SKM-1 treated with dmso at 0.1 percent for 144 hours (cell line): ENCODE data around the gene SPOPL.

Experiments used
- DNase-seq: peaks from one replicate; lab custom pipeline; 2025; ENCODE audit not compliant: unreplicated experiment; lab: John Stamatoyannopoulos, UW

Gene SPOPL

DNA sequence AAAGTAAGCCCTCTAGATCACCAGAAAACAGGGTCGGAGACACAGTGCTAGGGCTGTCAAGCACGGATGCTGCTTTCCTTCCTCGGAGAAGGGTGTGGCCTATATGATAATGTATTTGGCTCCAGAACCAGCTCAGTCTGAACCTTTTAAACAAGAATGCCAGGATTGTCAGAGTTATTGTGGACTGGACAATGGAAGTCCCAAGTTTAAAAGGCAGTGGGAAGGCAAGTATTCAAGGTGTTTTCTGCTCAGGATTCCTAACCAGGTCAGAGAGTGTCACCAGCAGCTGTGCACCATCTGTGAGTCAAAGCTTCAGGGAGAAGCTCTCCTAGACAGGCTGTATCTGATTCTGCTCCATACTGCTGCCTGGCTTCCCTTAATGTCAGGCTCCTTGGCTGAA, 94.8 kb downstream of the SPOPL start:
- no peak for DNase-seq

DNA sequence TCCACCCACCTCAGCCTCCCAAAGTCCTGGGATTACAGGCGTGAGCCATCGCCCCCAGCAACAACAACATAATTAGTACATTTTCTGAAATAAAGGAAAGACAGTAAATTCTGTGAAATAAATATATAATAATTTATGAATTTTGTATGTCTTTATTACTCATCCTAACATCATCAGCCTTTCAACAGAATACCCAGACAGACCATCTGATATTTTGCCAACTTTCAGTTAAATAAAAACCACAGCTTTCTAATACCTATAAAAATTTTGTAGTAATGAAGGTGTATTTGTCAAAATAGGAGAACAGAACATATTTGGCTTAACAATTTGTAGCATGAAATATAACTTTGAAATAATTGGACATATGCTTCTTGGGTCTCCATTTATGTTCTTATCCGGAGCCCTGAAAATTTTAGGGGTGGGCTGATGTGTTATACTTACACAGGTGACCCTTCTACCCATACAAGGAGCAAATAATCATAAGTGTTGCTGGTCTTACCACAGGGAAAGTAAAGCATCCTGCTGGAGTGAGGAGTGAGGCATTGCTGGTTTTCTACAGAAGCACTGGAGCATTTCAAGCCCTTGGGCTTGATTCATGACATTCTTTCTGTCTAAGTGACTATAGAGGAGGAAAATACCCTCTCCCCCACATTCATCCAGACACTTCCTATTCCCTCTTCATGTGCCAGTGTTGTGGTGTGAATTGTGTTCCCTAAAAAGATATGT, 99.3 kb downstream of the SPOPL start:
- DNase-seq: no peak

DNA sequence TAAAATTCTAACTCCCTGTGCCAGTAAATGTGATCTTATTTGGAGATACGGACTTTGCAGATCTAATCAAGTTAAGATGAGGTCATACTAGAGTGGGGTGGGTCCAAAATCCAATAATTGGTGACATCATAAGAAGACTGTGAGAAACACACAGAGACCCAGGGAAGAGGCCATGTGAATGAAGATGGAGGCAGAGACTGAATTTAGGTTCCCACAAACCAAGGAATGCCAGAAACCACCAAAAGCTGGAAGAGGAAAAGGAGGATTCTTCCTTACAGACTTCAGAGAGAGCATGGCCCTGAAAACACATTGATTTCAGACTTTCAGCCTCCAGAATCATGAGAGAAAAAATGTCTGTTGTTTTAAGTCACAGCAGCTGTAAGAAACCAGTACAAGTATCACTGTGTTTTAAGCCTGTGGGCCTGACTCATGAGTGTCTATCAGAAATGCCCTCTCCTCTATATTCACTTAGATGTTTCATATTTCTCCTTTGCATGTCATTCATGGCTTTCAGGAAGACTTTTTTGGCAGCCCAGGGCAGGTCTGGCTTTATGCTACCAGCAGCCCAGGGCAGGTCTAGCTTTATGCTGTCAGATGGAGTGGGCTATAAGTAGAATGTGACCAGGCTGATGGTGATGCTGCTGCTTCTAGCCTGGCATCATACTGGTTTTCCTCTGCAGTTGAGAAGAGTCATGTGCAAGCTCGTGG, 100.0 kb downstream of the SPOPL start:
- no peak for DNase-seq

DNA sequence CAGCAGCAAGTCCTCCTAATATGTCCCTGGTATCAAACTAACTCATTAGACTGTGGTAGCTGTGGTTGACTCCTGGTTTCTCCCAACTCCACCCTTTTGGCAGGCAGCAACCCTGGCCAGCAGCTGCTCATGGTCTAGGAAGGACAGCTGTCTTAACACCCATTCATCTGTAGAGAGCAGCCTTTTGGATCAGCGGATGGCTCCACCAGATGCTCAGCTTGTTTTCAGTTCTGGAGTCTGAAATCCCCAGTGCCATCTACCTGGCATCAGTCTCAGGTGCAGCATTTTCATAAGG, 100.5 kb downstream of the SPOPL start:
- DNase-seq: no peak

DNA sequence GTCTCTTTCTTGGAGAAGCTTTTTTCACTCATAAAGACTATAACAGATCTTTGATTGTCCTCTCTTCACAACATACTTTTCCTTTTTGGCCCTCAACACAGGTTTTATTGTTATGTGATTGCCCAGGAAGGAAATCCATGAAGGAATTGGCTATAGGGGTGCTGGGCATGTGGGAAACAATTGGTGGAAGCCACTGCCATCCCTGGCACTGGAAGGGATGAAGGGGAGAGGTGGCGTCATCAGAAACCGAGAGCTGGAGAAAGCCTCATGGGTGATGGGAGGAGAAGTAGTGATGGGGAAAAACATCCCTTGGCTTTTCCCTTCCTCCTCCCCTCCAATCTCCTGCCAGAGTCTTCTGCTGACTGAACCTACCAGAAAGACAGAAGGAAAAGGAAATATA, 106.2 kb downstream of the SPOPL start:
- no peak for DNase-seq

DNA sequence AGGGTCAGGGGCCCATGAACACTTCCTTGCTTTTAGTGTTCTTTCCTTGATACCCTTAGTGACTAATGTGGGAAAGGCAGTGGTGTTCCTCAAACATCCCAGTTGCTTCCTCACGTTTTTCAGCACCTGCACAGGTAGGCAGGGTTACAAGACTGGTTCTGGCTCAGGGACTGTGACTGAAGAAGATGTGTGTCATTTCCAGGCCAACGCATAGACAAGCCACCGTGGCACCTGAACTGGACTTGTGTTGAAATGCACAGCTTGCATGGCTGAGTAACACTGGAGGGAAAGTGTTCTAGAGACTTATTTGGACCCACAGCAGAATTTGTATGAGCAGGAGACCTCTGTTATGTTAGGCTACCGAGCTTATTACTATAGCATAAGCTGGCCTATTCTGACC, 107.9 kb downstream of the SPOPL start:
- no peak for DNase-seq

DNA sequence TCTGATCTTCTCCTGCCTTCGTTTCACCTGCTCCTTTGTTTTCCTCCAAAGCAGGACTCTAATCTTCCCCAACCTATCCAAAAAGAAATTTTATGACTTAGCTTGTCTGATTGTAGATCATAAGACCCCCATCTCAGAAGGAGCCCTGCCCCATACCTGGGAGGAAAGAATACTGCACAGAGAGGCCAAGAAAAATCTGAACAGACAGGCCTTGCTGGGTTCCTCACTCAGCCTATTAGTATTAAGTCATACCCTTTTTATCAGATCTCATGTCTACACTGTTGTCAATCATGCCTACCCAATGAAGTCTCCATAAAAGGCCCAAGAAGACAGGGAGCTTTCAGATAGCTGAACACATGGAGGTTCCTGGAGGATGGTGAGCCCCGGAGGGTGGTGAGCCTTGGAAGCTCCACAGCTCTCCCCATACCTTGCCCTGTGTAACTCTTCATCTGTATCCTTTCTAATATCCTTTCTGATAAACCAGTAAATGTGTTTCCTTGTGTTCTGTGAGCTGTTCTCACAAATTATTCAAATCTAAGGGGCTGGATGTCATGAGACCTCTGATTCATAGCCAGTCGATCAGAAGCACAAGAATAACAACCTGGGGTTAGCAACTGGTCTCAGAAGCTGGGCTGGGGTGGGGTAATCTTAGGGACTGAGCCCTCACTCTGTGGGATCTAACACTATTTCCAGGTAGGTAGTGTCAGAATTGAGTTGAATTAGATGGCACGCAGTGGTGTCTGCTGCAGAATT, 108.8 kb downstream of the SPOPL start:
- no peak for DNase-seq

DNA sequence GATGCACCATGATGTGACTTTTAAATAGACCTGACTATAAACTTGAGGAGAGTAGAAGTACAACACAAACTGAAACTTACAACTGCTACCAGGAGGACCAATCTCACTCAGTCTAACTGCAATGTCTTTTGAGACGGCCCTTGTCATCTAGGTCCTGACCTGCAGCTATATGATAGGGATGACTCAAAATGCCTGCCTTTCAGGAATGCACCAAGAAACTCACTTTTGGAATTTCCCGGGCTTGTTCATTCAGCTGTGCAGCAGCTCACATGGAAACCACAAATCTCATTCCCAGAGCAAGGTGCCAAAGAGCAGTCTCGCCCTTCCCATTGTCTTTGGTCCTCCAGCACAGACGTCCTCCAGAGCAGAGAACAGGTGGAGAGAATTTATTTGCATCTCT, 113.7 kb downstream of the SPOPL start:
- DNase-seq: no peak

DNA sequence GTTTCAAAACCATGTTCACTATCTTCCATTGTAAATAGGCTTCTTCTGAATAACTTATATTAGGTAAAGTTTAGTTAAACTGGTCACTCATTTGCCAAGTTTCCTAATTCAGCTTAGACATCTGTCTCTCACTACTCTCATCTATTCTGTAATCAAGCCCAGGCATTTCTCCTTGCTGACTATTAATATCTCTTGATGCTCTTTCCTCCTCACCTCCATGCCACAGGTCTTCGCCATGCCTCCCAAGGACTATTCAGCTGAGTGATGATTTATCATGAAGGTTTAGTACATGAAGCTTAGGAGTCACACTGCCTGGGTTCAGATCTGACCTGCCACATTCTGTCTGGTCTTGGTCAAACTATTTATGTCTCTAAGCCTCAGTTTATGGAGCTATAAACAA, 115.5 kb downstream of the SPOPL start:
- no peak for DNase-seq

DNA sequence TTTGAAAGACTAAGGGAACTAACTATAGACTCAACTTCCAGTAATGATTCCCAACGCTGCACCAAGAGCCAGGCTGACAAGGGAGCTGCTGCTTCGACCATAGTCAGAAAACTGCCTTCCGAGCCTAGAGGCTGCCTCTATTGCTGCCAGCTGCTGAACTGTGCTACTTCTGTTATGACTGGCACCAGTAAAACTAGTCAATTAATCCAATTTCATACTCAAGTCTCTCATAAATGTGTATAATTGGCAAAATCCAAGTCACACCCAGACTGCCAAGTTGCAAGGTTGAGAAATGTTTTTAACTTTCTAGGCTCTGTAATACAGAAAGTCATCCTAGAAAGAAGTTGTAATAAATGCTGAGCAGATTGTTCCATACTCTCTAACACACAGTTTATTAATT, 117.4 kb downstream of the SPOPL start:
- no peak for DNase-seq

DNA sequence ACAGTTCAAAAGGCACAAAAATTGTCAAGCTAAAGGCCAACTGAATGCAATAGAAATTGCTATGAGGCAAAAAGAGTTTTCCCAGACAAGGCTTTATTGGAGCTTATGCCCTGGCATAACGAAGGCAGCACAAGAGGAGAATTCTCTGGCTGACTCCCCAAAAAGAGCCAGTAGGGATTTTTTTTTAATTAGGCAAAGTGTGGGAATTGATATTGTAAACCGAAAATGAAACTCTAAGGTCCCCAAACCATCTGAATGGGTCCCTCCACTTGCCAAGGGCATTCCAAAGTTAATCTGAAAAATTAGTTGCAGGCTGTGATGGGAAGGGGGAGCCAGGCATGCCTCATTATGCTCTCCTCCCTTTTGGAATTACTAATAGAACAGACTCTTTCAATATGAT, 118.9 kb downstream of the SPOPL start:
- no peak for DNase-seq

DNA sequence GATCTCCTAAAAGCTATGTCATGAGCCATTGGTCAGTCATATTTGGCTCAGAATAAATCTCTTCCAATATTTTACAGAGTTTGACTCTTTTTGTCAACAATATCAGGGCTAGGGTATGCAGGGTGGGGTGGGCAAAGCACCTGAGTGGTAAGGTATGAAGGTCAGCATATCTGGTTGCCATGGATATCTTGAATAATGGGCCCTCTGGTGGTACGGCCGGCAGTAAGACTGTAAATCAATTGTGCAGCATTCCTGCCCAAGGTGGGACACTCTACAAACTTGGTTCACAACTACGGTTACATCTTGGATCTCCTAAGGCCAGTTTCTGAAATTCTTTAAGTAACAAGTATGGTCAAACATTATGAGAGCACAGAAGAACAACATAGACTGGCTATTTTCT, 119.6 kb downstream of the SPOPL start:
- no peak for DNase-seq

DNA sequence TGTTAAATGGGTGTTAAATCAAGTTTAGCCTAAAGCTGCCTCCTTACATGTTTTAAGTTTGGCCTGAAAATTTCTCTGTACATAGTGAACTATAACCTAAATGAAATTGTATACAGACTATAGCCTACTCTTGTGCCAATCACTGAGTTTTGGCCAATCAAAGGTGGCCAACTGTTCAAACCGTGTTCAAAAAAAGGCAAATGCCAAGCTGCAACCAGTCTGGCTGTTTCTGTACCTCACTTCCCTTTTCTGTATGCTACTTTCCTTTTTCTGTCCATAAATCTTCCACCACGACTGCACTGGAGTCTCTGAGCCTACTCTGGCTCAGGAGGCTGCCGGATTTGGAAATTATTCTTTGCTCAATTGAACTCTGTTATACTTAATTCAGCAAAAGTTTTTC, 121.0 kb downstream of the SPOPL start:
- peak; percentile 28 for DNase-seq
